GM23338 (cell line): ENCODE data around the gene MLLT3. TPM values are rescaled to one million over a fixed set of nuclear protein-coding genes. Genes with fewer than 3 reads are reported as not detected.

Experiments
- ATAC-seq: fragments of 200-7000 bp; cut with Tn5 transposase; 3 replicates; pipeline ENCODE4 v1.9.1; 2020
- DNase-seq: peaks from one replicate; pipeline ENCODE4 v3.0.0-alpha.2; 2015; ENCODE audit warnings: low spot score
- H2AFZ ChIP-seq: fragments of 200-600 bp; sonication (generic); 2 replicates; pipeline ENCODE4 v1.8.0; 2016; ENCODE audit warnings: antibody characterized with exemption, mild to moderate bottlenecking, moderate library complexity
- H3F3A ChIP-seq: fragments of 200-600 bp; sonication (generic); replicated peaks from 2 replicates; pipeline ENCODE4 v1.8.0; 2017; ENCODE audit warnings: antibody characterized with exemption, mixed run types, low read depth
- H3K27ac ChIP-seq: fragments of 200-600 bp; sonication (generic); 2 replicates; pipeline ENCODE4 v1.6.1; 2016; ENCODE audit warnings: low read depth
- H3K27me3 ChIP-seq: fragments of 200-600 bp; sonication (generic); 2 replicates; pipeline ENCODE4 v1.8.0; 2016; ENCODE audit warnings: mild to moderate bottlenecking, mixed run types, moderate library complexity; ENCODE audit not compliant: insufficient read depth
- H3K36me3 ChIP-seq: fragments of 200-600 bp; sonication (generic); 2 replicates; pipeline ENCODE4 v1.8.0; 2016; ENCODE audit warnings: mild to moderate bottlenecking; ENCODE audit not compliant: insufficient read depth
- H3K4me1 ChIP-seq: fragments of 200-600 bp; sonication (generic); 2 replicates; pipeline ENCODE4 v1.8.0; 2016; ENCODE audit warnings: mild to moderate bottlenecking, moderate library complexity; ENCODE audit not compliant: insufficient read depth
- H3K4me2 ChIP-seq: fragments of 200-600 bp; sonication (generic); 2 replicates; pipeline ENCODE4 v1.7.1; 2017; ENCODE audit warnings: mixed run types
- H3K4me3 ChIP-seq: fragments of 200-600 bp; sonication (generic); 2 replicates; pipeline ENCODE4 v1.6.1; 2016; ENCODE audit warnings: mixed run types
- H3K79me2 ChIP-seq: fragments of 200-600 bp; sonication (generic); replicated peaks from 2 replicates; pipeline ENCODE4 v1.8.0; 2017; ENCODE audit warnings: mild to moderate bottlenecking; ENCODE audit not compliant: insufficient read depth
- H3K9me2 ChIP-seq: fragments of 200-600 bp; sonication (generic); 2 replicates; pipeline ENCODE4 v1.8.0; 2017; ENCODE audit not compliant: insufficient read depth
- H4K20me1 ChIP-seq: fragments of 200-600 bp; sonication (generic); replicated peaks from 2 replicates; pipeline ENCODE4 v1.8.0; 2017; ENCODE audit warnings: mild to moderate bottlenecking; ENCODE audit not compliant: insufficient read depth
- H3K27ac Mint-ChIP-seq: 2 replicates; pipeline ENCODE4 v1.8.0; 2020; ENCODE audit warnings: inconsistent platforms, mild to moderate bottlenecking, moderate library complexity, mixed read lengths
- H3K27me3 Mint-ChIP-seq: 3 replicates; pipeline ENCODE4 v1.8.0; 2022; ENCODE audit warnings: low read depth, mild to moderate bottlenecking, moderate library complexity, mixed read lengths, inconsistent platforms; ENCODE audit not compliant: insufficient read depth, poor library complexity
- H3K36me3 Mint-ChIP-seq: 3 replicates; pipeline ENCODE4 v1.8.0; 2021; ENCODE audit warnings: low read depth, mild to moderate bottlenecking, inconsistent platforms, moderate library complexity, mixed read lengths
- H3K4me1 Mint-ChIP-seq: 3 replicates; pipeline ENCODE4 v1.8.0; 2020; ENCODE audit warnings: mild to moderate bottlenecking, inconsistent platforms, mixed read lengths
- H3K4me3 Mint-ChIP-seq: 3 replicates; pipeline ENCODE4 v1.8.0; 2021; ENCODE audit warnings: moderate library complexity, mild to moderate bottlenecking, inconsistent platforms, mixed read lengths
- H3K9me3 Mint-ChIP-seq: 3 replicates; pipeline ENCODE4 v1.8.0; 2020; ENCODE audit warnings: moderate library complexity, mild to moderate bottlenecking, inconsistent platforms, mixed read lengths
- CREB1 ChIP-seq: fragments of 250-450 bp; sonication (Bioruptor Pico); IDR thresholded peaks from 2 replicates; pipeline ENCODE4 v1.5.0; 2020; ENCODE audit warnings: low read depth, mild to moderate bottlenecking, moderate library complexity
- EZH2 ChIP-seq: fragments of 200-600 bp; sonication (generic); IDR thresholded peaks from one replicate; pipeline ENCODE4 v1.8.0; 2017; ENCODE audit warnings: antibody characterized with exemption, mild to moderate bottlenecking, low read depth; ENCODE audit not compliant: unreplicated experiment
- JUNB ChIP-seq: IDR thresholded peaks from one replicate; pipeline ENCODE4 v1.6.1; 2016; ENCODE audit warnings: antibody characterized with exemption; ENCODE audit not compliant: unreplicated experiment
- NANOG ChIP-seq: IDR thresholded peaks from 2 replicates; pipeline ENCODE4 v1.6.1; 2016; ENCODE audit warnings: antibody characterized with exemption, borderline replicate concordance
- POLR2AphosphoS5 ChIP-seq: IDR thresholded peaks from 2 replicates; pipeline ENCODE4 v1.6.1; 2016; ENCODE audit warnings: antibody characterized with exemption, low read depth
- ZNF114 ChIP-seq: fragments of 250-450 bp; sonication (Bioruptor Pico); IDR thresholded peaks from 2 replicates; pipeline ENCODE4 v1.5.0; 2020; ENCODE audit warnings: mild to moderate bottlenecking, moderate library complexity
- ZNF331 ChIP-seq: fragments of 250-450 bp; sonication (Bioruptor Pico); IDR thresholded peaks from 2 replicates; pipeline ENCODE4 v1.5.0; 2020; ENCODE audit warnings: low read depth, mild to moderate bottlenecking, moderate library complexity
- polyA plus RNA-seq: library from polyadenylated mRNA; unstranded; fragments of >200 nt; fragmentation: Nextera tagmentation; extraction: Ambion mirVana; gene quantifications from 2 replicates; pipeline ENCODE4 v1.2.1, GENCODE V29; 2016
- total RNA-seq: library from RNA; depleted of rRNA; stranded (reverse); fragments of >200 nt; shearing (Covaris generic); gene quantifications from 2 replicates; pipeline ENCODE4 v1.2.3, GENCODE V29; 2014
- TF ChIP-seq, protein P1 (sequence below): fragments of 250-450 bp; sonication (Bioruptor Pico); IDR thresholded peaks from 2 replicates; pipeline ENCODE4 v1.5.0; 2020; ENCODE audit warnings: mild to moderate bottlenecking, moderate library complexity
- TF ChIP-seq, protein P2 (sequence below), 2 experiments: fragments of 200-600 bp in 1 of 2; sonication (generic) in 1 of 2; conservative IDR thresholded peaks; 2 replicates each; pipeline versions ENCODE4 v1.5.1 to v1.6.1; 2016 to 2017; ENCODE audit warnings: antibody characterized with exemption in 2 of 2, low read depth in 2 of 2, mild to moderate bottlenecking in 2 of 2, moderate library complexity in 1 of 2
- TF ChIP-seq, protein P3 (sequence below): IDR thresholded peaks from 2 replicates; pipeline ENCODE4 v1.6.1; 2016; ENCODE audit warnings: antibody characterized with exemption

MLLT3 gene
- total and polyA plus RNA-seq, 2 experiments from 2014 or later, result 7.5 to 9.5 TPM

DNA sequence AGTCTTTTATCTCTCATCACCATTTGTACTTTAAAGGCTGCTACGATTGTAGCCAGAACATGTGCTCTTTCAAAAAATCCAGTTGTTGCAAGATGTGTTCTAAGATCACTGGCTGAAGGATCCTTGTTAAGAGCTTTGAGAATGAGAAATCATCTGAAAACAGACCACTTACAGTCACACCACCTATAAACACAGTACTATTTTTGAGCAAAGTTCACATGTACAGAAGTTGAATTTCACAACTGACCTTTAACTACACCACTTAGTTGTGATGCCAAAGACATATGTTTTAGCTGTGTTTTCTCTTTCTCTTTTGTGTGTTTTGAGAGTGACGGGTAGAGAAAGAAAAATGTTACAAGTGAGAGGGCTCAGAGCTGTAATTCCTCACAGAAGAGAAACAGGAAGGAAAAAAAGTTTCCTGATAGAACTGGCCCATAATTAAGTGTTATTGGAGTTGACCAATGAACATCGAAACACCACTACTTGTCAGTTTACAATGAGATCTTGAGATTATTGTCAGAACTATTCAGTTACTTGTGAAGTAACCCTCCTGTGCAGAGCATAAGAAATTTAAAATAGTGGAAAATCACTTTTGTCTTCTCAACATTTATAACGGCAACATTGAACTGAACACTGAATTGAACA, 245.4 kb downstream of the MLLT3 start:
- Histone ChIP-seq H3K36me3 (no peaks in the 10 kb centered on the region), H3F3A (no peaks in the 10 kb centered on the region), H3K4me2 (no peak overlapping the region), H4K20me1 (no peaks in the 10 kb centered on the region), H3K27ac (no peak overlapping the region), H3K4me3 (no peak overlapping the region), H3K9me2 (no peaks in the 10 kb centered on the region), H3K79me2 (no peaks in the 10 kb centered on the region), H3K4me1 (no peaks in the 10 kb centered on the region), H2AFZ (no peak overlapping the region), H3K27me3 (no peaks in the 10 kb centered on the region)
- Mint-ChIP-seq H3K4me1 (no peaks in the 10 kb centered on the region), H3K27me3 (no peaks in the 10 kb centered on the region), H3K9me3 (no peaks in the 10 kb centered on the region), H3K27ac (no peak overlapping the region), H3K36me3 (no peaks in the 10 kb centered on the region), H3K4me3 (no peak overlapping the region)
- DNase-seq (no peak), ATAC-seq (no peak)
- TF ChIP-seq EZH2 (no peak), CREB1 (no peak), NANOG (no peak), ZNF331 (no peak), POLR2AphosphoS5 (no peak), JUNB (no peak), ZNF114 (CRISPR knock-in tag) (no peak)
- TF ChIP-seq, protein P1, sequence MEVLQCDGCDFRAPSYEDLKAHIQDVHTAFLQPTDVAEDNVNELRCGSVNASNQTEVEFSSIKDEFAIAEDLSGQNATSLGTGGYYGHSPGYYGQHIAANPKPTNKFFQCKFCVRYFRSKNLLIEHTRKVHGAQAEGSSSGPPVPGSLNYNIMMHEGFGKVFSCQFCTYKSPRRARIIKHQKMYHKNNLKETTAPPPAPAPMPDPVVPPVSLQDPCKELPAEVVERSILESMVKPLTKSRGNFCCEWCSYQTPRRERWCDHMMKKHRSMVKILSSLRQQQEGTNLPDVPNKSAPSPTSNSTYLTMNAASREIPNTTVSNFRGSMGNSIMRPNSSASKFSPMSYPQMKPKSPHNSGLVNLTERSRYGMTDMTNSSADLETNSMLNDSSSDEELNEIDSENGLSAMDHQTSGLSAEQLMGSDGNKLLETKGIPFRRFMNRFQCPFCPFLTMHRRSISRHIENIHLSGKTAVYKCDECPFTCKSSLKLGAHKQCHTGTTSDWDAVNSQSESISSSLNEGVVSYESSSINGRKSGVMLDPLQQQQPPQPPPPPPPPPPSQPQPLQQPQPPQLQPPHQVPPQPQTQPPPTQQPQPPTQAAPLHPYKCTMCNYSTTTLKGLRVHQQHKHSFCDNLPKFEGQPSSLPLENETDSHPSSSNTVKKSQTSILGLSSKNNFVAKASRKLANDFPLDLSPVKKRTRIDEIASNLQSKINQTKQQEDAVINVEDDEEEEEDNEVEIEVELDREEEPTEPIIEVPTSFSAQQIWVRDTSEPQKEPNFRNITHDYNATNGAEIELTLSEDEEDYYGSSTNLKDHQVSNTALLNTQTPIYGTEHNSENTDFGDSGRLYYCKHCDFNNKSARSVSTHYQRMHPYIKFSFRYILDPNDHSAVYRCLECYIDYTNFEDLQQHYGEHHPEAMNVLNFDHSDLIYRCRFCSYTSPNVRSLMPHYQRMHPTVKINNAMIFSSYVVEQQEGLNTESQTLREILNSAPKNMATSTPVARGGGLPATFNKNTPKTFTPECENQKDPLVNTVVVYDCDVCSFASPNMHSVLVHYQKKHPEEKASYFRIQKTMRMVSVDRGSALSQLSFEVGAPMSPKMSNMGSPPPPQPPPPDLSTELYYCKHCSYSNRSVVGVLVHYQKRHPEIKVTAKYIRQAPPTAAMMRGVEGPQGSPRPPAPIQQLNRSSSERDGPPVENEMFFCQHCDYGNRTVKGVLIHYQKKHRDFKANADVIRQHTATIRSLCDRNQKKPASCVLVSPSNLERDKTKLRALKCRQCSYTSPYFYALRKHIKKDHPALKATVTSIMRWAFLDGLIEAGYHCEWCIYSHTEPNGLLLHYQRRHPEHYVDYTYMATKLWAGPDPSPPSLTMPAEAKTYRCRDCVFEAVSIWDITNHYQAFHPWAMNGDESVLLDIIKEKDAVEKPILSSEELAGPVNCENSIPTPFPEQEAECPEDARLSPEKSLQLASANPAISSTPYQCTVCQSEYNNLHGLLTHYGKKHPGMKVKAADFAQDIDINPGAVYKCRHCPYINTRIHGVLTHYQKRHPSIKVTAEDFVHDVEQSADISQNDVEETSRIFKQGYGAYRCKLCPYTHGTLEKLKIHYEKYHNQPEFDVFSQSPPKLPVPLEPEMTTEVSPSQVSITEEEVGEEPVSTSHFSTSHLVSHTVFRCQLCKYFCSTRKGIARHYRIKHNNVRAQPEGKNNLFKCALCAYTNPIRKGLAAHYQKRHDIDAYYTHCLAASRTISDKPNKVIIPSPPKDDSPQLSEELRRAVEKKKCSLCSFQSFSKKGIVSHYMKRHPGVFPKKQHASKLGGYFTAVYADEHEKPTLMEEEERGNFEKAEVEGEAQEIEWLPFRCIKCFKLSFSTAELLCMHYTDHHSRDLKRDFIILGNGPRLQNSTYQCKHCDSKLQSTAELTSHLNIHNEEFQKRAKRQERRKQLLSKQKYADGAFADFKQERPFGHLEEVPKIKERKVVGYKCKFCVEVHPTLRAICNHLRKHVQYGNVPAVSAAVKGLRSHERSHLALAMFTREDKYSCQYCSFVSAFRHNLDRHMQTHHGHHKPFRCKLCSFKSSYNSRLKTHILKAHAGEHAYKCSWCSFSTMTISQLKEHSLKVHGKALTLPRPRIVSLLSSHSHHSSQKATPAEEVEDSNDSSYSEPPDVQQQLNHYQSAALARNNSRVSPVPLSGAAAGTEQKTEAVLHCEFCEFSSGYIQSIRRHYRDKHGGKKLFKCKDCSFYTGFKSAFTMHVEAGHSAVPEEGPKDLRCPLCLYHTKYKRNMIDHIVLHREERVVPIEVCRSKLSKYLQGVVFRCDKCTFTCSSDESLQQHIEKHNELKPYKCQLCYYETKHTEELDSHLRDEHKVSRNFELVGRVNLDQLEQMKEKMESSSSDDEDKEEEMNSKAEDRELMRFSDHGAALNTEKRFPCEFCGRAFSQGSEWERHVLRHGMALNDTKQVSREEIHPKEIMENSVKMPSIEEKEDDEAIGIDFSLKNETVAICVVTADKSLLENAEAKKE (CRISPR knock-in tag), result no peak
- TF ChIP-seq, protein P2, sequence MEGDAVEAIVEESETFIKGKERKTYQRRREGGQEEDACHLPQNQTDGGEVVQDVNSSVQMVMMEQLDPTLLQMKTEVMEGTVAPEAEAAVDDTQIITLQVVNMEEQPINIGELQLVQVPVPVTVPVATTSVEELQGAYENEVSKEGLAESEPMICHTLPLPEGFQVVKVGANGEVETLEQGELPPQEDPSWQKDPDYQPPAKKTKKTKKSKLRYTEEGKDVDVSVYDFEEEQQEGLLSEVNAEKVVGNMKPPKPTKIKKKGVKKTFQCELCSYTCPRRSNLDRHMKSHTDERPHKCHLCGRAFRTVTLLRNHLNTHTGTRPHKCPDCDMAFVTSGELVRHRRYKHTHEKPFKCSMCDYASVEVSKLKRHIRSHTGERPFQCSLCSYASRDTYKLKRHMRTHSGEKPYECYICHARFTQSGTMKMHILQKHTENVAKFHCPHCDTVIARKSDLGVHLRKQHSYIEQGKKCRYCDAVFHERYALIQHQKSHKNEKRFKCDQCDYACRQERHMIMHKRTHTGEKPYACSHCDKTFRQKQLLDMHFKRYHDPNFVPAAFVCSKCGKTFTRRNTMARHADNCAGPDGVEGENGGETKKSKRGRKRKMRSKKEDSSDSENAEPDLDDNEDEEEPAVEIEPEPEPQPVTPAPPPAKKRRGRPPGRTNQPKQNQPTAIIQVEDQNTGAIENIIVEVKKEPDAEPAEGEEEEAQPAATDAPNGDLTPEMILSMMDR (conservative IDR thresholded peaks at IDR 0.05; ENCODE audit: low read depth in 2 of 2), result no peak
- TF ChIP-seq, protein P3, sequence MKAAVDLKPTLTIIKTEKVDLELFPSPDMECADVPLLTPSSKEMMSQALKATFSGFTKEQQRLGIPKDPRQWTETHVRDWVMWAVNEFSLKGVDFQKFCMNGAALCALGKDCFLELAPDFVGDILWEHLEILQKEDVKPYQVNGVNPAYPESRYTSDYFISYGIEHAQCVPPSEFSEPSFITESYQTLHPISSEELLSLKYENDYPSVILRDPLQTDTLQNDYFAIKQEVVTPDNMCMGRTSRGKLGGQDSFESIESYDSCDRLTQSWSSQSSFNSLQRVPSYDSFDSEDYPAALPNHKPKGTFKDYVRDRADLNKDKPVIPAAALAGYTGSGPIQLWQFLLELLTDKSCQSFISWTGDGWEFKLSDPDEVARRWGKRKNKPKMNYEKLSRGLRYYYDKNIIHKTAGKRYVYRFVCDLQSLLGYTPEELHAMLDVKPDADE, result no peak
